Erythroblast (primary cell): ENCODE results near the gene ECSCR.
"Not testable (repeated sequence)": the region's sequence is repeated elsewhere in the genome, so short reads cannot be mapped to it uniquely, and the experiment has no call there.

ENCODE experiments used
- DNase-seq, 2 experiments: peaks; one replicate each; lab custom pipeline; 2025; lab: John Stamatoyannopoulos, UW
- GATA1 ChIP-seq: IDR thresholded peaks from 2 replicates; pipeline ENCODE4 v1.6.1; 2011; ENCODE audit warnings: low read depth, mild to moderate bottlenecking, control low read depth, low read length, moderate library complexity
- POLR2A ChIP-seq: IDR thresholded peaks from 2 replicates; pipeline ENCODE4 v1.6.1; 2011; ENCODE audit warnings: mild to moderate bottlenecking, low read length

ECSCR gene

GRCh38 chr5:139416651-139417050, 45.9 kb downstream of the ECSCR start:
- TF ChIP-seq POLR2A, result no peak

DNA sequence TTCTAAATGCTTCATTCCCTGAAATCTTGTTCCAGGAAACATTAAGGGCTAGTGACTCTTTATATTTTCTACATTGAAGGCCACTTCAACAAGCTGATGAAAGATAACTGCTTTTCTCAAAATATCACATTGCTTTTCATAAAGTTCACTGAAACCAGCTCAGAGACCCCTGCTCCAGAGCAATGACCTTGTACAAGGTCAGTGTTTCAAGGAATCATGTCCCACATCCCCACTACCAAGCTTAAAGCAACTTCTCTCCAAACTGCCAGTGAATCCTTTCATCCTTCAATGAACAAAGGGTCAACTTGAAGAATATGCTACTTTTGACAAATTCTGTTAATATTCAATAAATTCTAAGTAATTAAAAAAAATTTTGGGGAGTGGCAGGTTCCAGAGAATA, 46.7 kb downstream of the ECSCR start:
- TF ChIP-seq GATA1 (no peak), POLR2A (no peak)
- DNase-seq, result no peak

More at GRCh38 chr5:139416651-139417050, 45.9 kb downstream of the ECSCR start:
- DNase-seq, result no peak

- TF ChIP-seq GATA1 (no peak), POLR2A (no peak)
- DNase-seq, result no peak
These were observed 47.2 kb downstream of the ECSCR start for GRCh38 chr5:139415221-139415861.

- DNase-seq, result no peak
- TF ChIP-seq POLR2A (no peak), GATA1 (no peak)
These were observed 47.9 kb downstream of the ECSCR start for GRCh38 chr5:139414581-139415130.

DNA sequence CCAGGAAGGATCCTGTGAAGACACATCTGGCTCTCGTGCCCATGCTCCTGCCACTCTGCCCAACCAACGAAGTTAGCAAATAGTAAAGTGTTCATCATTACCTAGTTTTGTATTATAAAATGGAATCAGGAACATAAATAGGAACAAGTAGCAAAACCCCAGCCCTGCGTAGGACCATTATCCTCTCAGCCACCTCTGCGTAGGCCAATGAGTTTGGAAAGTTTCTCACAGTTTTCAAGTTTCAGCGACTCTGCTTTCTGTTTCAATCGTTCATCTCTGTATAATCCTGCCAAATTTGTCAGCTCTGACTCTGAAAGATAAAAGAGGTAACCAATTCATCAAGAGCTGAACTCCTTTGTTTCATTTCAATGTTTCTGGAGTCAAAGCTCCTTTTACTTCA, 48.6 kb downstream of the ECSCR start:
- TF ChIP-seq POLR2A (no peak), GATA1 (no peak)

DNA sequence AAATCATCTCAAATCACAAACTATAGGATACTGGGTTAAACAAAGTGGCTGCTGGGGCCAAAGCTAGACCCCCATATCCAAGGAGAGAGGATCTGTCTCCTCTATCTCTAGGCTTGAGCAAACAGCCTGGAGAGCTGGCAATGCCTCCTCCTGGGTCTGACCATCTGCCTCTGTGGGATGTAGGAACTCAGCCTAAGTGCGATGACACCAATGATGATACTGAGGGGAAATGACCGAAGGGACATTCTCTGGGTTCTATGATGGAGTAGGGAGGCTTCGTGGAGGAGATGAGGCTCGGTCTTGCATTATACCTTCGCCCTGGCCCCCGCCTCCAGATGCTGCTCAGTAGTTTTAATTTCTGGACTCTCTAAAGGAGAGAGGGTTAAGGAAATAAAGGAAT, 49.4 kb downstream of the ECSCR start:
- TF ChIP-seq GATA1, result no peak
- TF ChIP-seq POLR2A, result no peak
- DNase-seq, result no peak

More for the DNA sequence above, 48.6 kb downstream of the ECSCR start:
- DNase-seq, result no peak

DNA sequence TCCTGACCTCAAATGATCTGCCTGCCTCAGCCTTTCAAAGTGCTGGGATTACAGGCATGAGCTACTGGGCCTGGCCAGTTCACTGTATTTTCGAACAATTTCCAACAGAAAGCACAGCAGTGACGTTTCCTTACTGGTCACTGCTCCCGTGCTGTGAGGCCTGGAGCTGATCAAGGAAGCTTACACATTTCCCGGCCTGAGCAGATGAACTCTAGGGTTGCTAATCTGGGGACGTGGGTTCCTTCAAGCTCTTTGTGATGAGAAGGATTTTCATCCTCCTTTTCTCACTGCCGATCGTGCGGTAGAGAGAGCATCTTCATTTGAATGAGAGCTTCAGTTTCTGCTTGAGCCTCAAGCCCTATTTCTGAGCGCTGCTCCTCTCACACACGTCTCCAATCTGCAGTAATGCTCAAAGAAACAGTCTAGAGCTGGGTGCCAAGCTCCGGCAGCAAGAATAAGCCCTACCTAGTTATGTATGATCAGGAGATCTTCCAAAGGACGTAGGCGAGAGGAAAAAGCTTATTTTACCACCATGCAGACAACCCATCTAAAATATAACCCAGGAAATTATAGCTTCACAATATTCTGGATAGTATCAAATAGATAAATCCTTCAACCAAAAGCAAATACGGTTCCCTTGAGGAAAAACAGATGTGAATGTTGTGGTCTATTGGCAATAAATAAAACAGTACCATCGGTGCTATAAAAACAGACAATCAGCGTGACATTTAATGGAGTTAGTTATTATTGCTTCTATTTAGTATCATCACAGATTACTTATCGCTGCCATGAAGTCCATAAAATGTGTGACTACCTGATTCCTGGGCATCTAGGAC, 51.3 kb downstream of the ECSCR start:
- no peak for TF ChIP-seq POLR2A
- TF ChIP-seq GATA1, result no peak
- no peak for DNase-seq

GRCh38 chr5:139410121-139410992, 52.2 kb downstream of the ECSCR start:
- no peak for TF ChIP-seq GATA1
- TF ChIP-seq POLR2A, result no peak
- DNase-seq, result no peak

- not testable (repeated sequence) for DNase-seq
These were observed 53.4 kb downstream of the ECSCR start for GRCh38 chr5:139409116-139409515.

DNA sequence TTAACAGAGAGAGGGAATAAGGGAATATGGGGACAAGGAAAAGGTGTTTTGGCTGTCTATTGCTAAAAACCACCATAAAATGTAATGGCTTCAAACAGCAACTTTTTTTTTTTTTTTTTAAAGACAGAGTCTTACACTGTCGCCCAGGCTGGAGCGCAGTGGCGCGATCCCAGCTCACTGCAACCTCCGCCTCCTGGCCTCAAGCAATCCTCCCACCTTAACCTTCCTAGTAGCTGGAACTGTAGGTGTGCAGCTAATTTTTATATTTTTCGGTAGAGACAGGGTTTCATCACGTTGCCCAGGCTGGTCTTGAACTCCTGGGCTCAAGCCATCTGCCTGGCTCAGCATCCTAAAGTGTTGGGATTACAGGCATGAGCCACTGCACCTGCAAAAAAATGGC, 54.4 kb downstream of the ECSCR start:
- no peak for TF ChIP-seq GATA1
- no peak for TF ChIP-seq POLR2A

DNA sequence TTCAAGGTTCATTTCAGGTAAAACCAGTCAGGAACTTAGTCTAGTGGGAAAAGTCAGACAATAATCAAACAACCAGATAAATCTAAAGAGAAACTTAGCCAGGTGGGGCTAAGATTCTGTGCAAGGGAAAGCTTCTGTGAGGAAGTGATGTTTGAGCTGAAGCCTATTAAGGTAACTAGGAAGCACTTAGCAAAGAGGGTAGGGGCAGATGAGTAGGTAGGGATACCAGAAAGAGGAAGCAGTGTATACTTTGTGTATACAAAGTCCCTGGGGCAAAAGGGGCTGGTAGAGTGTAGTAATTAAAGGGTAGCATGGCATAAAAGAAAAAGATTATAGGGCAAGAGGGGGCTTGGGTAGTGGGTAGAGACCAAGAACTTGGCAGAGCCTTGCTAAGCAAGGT, 55.0 kb downstream of the ECSCR start:
- DNase-seq, result no peak
- no peak for TF ChIP-seq POLR2A
- no peak for TF ChIP-seq GATA1

More for the DNA sequence above, 54.4 kb downstream of the ECSCR start:
- DNase-seq, result no peak

DNA sequence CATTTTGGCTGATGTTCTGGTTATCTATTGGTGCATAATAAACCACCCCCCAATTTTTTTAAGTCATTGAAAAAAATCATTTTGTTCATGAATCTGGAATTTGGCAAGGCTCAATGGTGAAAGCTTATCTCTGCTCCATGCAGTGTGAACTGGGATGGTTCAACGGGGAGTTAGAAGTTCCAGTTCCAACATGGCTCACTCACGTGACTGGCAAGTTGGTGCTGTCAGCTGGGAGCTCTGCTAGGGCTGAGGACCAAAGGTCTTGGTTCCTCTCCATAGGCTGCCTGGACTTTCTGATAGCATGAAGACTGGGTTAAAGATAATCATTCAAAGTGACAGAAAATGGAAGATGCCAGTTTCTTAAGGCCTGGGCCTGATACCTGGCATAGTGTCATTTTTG, 55.6 kb downstream of the ECSCR start:
- DNase-seq, result peak in 1 of 2 experiments; percentile 26
- TF ChIP-seq POLR2A, result no peak
- no peak for TF ChIP-seq GATA1

DNA sequence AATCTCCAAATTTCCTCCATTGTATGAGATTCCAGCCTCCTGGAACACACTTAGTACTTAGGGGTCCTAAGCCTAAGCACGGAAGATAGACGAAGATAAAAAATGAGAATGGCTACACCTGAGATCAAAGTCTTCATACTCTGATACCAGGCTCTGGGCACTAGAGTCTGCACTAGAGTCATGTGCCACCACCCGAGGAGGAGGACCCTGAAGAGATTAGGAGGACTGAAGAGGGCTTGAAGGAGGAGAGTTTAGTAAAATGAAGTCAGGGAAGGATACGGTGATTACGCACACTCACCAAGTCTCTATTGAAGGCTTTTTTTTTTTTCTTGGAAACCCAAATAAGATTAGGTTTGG, 58.1 kb downstream of the ECSCR start:
- DNase-seq, result no peak
- no peak for TF ChIP-seq GATA1
